DND-41 (cell line): ENCODE data around the gene RRAGD.

Experiments
- ATAC-seq: fragments of 200-7000 bp; cut with Tn5 transposase; 3 replicates; pipeline ENCODE4 v1.9.1; 2021; ENCODE audit warnings: low read depth; ENCODE audit not compliant: insufficient read depth
- DNase-seq: peaks from one replicate; pipeline ENCODE4 v3.0.0-alpha.2; 2020
- H2AFZ ChIP-seq: 2 replicates; pipeline ENCODE4 v1.6.0; 2012; ENCODE audit warnings: low read depth, low read length
- H3K27ac ChIP-seq: 2 replicates; pipeline ENCODE4 v1.5.1; 2012; ENCODE audit warnings: low read length, inconsistent platforms
- H3K27me3 ChIP-seq: fragments of 200-600 bp; sonication (generic); 2 replicates; pipeline ENCODE4 v1.6.0; 2012; ENCODE audit warnings: low read length, mild to moderate bottlenecking, inconsistent platforms; ENCODE audit not compliant: insufficient read depth, poor library complexity
- H3K36me3 ChIP-seq: 2 replicates; pipeline ENCODE4 v1.5.1; 2012; ENCODE audit warnings: low read length, inconsistent platforms; ENCODE audit not compliant: insufficient read depth
- H3K4me1 ChIP-seq: 2 replicates; pipeline ENCODE4 v1.5.1; 2012; ENCODE audit warnings: mild to moderate bottlenecking, low read length; ENCODE audit not compliant: insufficient read depth
- H3K4me2 ChIP-seq: 2 replicates; pipeline ENCODE4 v1.6.0; 2012; ENCODE audit warnings: mild to moderate bottlenecking, moderate library complexity, low read length, inconsistent platforms; ENCODE audit not compliant: insufficient read depth
- H3K4me3 ChIP-seq, 2 experiments: fragments of 200-600 bp in 1 of 2; shearing (Covaris generic) in 1 of 2; 2 replicates each; pipeline ENCODE4 v1.5.1; 2012 to 2016; ENCODE audit warnings: inconsistent platforms in 2 of 2, low read length in 2 of 2, mild to moderate bottlenecking in 2 of 2, low read depth in 1 of 2, moderate library complexity in 1 of 2
- H3K79me2 ChIP-seq: 2 replicates; pipeline ENCODE4 v1.6.0; 2012; ENCODE audit warnings: low read length, inconsistent platforms; ENCODE audit not compliant: insufficient read depth
- H3K9ac ChIP-seq: 2 replicates; pipeline ENCODE4 v1.6.0; 2012; ENCODE audit warnings: low read depth, mild to moderate bottlenecking, inconsistent platforms, low read length, moderate library complexity
- H3K9me3 ChIP-seq: 2 replicates; pipeline ENCODE4 v1.5.1; 2012; ENCODE audit warnings: low read length, moderate library complexity, mild to moderate bottlenecking, inconsistent platforms; ENCODE audit not compliant: insufficient read depth, severe bottlenecking
- H4K20me1 ChIP-seq: 2 replicates; pipeline ENCODE4 v1.6.0; 2012; ENCODE audit warnings: low read length; ENCODE audit not compliant: insufficient read depth
- CTCF ChIP-seq: IDR thresholded peaks from 2 replicates; pipeline ENCODE4 v1.5.1; 2012; ENCODE audit warnings: borderline replicate concordance, low read length, moderate library complexity, mild to moderate bottlenecking; ENCODE audit not compliant: poor library complexity, severe bottlenecking; ENCODE audit errors: extremely low read depth
- EZH2 ChIP-seq: IDR thresholded peaks from 3 replicates; pipeline ENCODE4 v1.6.1; 2012; ENCODE audit warnings: borderline replicate concordance, low read depth, mild to moderate bottlenecking, moderate library complexity, low read length, inconsistent platforms; ENCODE audit not compliant: severe bottlenecking

RRAGD gene

DNA sequence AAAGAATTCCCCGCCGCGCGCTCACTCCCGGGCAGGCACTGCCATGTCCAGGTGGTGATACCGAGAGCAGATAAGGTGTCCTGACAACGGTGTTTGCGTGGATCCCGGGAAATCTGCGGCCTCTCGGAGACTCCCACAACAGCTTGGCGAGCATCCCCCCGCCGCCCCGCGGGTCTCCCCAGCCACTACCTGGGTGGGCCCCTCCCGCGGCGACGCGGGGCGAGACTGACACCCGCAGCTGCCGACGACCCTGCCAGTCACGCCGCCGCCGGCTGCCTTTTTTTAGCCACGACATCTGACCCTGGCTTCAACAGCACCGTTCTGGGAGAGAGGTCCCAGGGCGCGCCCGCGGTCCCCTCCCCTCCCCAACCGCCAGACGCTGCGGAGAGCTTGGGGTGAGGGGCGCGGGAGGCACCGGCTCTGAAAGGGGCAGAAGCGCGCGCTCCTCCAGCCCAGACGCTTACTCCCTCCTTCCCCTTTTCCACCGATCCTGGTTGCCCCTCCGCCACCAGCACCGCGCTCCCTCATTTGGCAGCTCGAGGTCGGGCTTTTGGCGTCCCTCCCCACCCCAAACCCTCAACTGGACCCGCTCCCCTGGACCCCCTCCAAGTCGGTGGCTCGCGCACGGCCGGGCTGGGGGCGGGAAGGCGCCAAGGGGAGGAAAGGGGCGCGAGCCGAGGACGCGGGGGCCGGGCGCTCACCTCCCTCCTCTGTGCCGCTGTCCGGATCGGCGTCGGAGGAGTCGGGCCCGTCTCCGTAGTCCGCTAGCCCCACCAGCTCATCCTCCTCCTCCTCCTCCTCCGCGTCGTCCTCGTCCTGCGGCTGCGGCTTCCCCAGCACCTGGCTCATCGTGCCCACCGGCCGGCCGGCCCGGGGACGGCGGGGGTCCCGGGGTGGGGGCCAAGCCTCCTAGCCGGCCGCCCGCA, 665 bp downstream of the RRAGD start:
- peaks cover 46% of the 10 kb centered on the region for H4K20me1 ChIP-seq
- DNase-seq = peak; percentile 54
- H3K27me3 ChIP-seq = no peaks in the 10 kb centered on the region
- peak overlapping the region; percentile 94 for H2AFZ ChIP-seq
- peaks cover 44% of the 10 kb centered on the region for H3K4me1 ChIP-seq
- peak overlapping the region; percentile 96 for H3K9ac ChIP-seq
- peak overlapping the region; percentile 84 for H3K4me2 ChIP-seq
- H3K27ac ChIP-seq = peak overlapping the region; percentile 89
- peak overlapping the region; percentile 89 to 91 for H3K4me3 ChIP-seq
- no peaks in the 10 kb centered on the region for H3K9me3 ChIP-seq
- H3K79me2 ChIP-seq = peaks cover 58% of the 10 kb centered on the region
- peak; percentile 61 for ATAC-seq
- TF ChIP-seq EZH2 = no peak
- TF ChIP-seq CTCF = no peak
- no peaks in the 10 kb centered on the region; the same call in 1 of the 2 replicates for H3K36me3 ChIP-seq

- Histone ChIP-seq H3K4me1 (peaks cover 49% of the 10 kb centered on the region), H3K4me2 (peak overlapping the region; percentile 84), H3K27ac (peak overlapping the region; percentile 89), H3K4me3 (peak overlapping the region; percentile 89 to 91), H3K9ac (peak overlapping the region; percentile 96), H3K27me3 (no peaks in the 10 kb centered on the region), H2AFZ (peak overlapping the region; percentile 94), H3K9me3 (no peaks in the 10 kb centered on the region), H3K79me2 (peaks cover 65% of the 10 kb centered on the region), H4K20me1 (peaks cover 52% of the 10 kb centered on the region), H3K36me3 (no peaks in the 10 kb centered on the region; the same call in 1 of the 2 replicates)
- TF ChIP-seq EZH2 = no peak
- no peak for ATAC-seq
- no peak for DNase-seq
These were observed 1.3 kb downstream of the RRAGD start for GRCh38 chr6:89410788-89411144.

DNA sequence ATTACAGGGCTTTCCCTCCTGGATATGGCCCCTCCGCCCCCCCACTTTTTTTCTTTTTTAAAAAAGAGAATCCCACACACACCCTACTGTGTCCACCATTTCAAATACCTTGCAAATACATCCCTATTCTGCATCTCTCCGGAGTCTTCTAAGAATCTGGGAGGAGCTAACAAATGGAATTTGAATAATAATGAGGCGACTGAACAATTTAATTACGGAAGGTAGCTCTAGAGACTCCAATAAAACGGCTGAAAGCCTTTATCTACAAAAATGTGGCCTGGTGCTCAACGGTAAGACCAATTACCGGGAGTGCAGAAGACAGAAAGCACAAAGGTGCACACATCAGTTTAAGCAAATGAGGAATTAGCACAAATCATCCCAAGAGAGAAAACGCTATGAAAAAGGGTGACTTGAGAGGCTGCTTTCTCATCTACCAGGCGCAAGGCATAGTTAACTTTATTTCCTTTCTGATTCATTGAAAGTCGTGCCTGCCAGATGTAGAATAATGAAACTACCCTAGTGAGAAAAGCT, 1.8 kb downstream of the RRAGD start:
- H3K4me3 ChIP-seq = peak overlapping the region; percentile 89 to 91

More for the DNA sequence above, 1.8 kb downstream of the RRAGD start:
- no peak for TF ChIP-seq EZH2
- TF ChIP-seq CTCF = no peak
- Histone ChIP-seq H3K27ac (peak overlapping the region; percentile 89; the same call in 1 of the 2 replicates), H4K20me1 (peaks cover 56% of the 10 kb centered on the region), H3K9me3 (no peaks in the 10 kb centered on the region), H3K79me2 (peaks cover 70% of the 10 kb centered on the region), H3K36me3 (no peaks in the 10 kb centered on the region; the same call in 1 of the 2 replicates), H3K4me2 (peak overlapping the region; percentile 84), H3K9ac (peak overlapping the region; percentile 96), H2AFZ (no peak overlapping the region), H3K27me3 (no peaks in the 10 kb centered on the region), H3K4me1 (peaks cover 50% of the 10 kb centered on the region)
- ATAC-seq = no peak
- DNase-seq = no peak
